CD4-positive, alpha-beta T cell (primary cell): ENCODE results near the gene CYTH3. TPM values are rescaled to one million over a fixed set of nuclear protein-coding genes. Genes with fewer than 3 reads are reported as not detected.

Experiments
- ATAC-seq: fragments of 200-7000 bp; cut with Tn5 transposase; one replicate; pipeline ENCODE4 v1.10.0; 2022; ENCODE audit warnings: mild to moderate bottlenecking; ENCODE audit not compliant: poor library complexity
- CTCF ChIA-PET: fragments of 350-600 bp; sonication (Branson Sonifier 250); formaldehyde crosslinking; loops from one replicate; lab custom pipeline; 2021; ENCODE audit warnings: antibody characterized with exemption, inconsistent platforms; lab: Charles Lee
- POLR2A ChIA-PET: fragments of 350-600 bp; sonication (Branson Sonifier 250); formaldehyde crosslinking; loops from one replicate; lab custom pipeline; 2021; ENCODE audit warnings: antibody characterized with exemption, inconsistent platforms; lab: Charles Lee
- DNase-seq, 14 experiments: peaks; one replicate each; pipeline ENCODE4 v3.0.0-alpha.2; 2013 to 2020; ENCODE audit warnings: mixed read lengths in 2 of 14
- H3K27ac ChIP-seq, 2 donors: one replicate each; pipeline versions ENCODE4 v1.5.1 to v1.7.0; 2013; ENCODE audit warnings: low read length in 2 of 2, low read depth in 1 of 2, mild to moderate bottlenecking in 1 of 2
- H3K27me3 ChIP-seq, 2 experiments: 1 replicate in 1 of 2; 2 replicates in 1 of 2; pipeline versions ENCODE4 v1.6.1 to v1.7.0; 2013; ENCODE audit warnings: low read length in 2 of 2, control low read depth in 1 of 2, mild to moderate bottlenecking in 1 of 2, moderate library complexity in 1 of 2; ENCODE audit not compliant: insufficient read depth in 2 of 2, control insufficient read depth in 1 of 2
- H3K36me3 ChIP-seq: one replicate; pipeline ENCODE4 v1.6.1; 2013; ENCODE audit warnings: low read length, control low read depth; ENCODE audit not compliant: insufficient read depth
- H3K4me1 ChIP-seq: one replicate; pipeline ENCODE4 v1.6.1; 2013; ENCODE audit warnings: low read length, control low read depth; ENCODE audit not compliant: insufficient read depth
- H3K4me3 ChIP-seq: one replicate; pipeline ENCODE4 v1.5.1; 2013; ENCODE audit warnings: mild to moderate bottlenecking, low read length, moderate library complexity
- H3K9me3 ChIP-seq, 2 experiments: 1 replicate in 1 of 2; 2 replicates in 1 of 2; pipeline versions ENCODE4 v1.6.1 to v1.7.0; 2013; ENCODE audit warnings: low read length in 2 of 2, mild to moderate bottlenecking in 2 of 2, control low read depth in 1 of 2, moderate library complexity in 1 of 2; ENCODE audit not compliant: control insufficient read depth in 1 of 2, insufficient read depth in 1 of 2
- H3K27ac Mint-ChIP-seq: one replicate; pipeline ENCODE4 v1.8.0; 2020; ENCODE audit warnings: mixed read lengths
- H3K27me3 Mint-ChIP-seq: one replicate; pipeline ENCODE4 v1.8.0; 2021; ENCODE audit warnings: mixed read lengths
- H3K36me3 Mint-ChIP-seq: one replicate; pipeline ENCODE4 v1.8.0; 2021; ENCODE audit warnings: low read depth, mixed read lengths
- H3K4me1 Mint-ChIP-seq: one replicate; pipeline ENCODE4 v1.8.0; 2021; ENCODE audit warnings: low read depth, mixed read lengths
- H3K4me3 Mint-ChIP-seq: one replicate; pipeline ENCODE4 v1.8.0; 2020; ENCODE audit warnings: mild to moderate bottlenecking, mixed read lengths
- H3K9me3 Mint-ChIP-seq: one replicate; pipeline ENCODE4 v1.8.0; 2020; ENCODE audit warnings: mixed read lengths
- CTCF ChIP-seq: fragments of 200-600 bp; IDR thresholded peaks from one replicate; pipeline ENCODE4 v1.8.0; 2022; ENCODE audit warnings: antibody characterized with exemption, mild to moderate bottlenecking
- intact Hi-C, 2 experiments: fragments of 100-400 bp; cut with DNase I in 1 of 2; cut with micrococcal nuclease in 1 of 2; formaldehyde crosslinking; loops; one replicate each; pipeline versions ENCODE4 v1.15.1 to v1.9.0; 2023 to 2025; cut with DNase I, micrococcal nuclease
- total RNA-seq, 174 experiments: library from RNA in 2 of 174; stranded (reverse) in 2 of 174; gene quantifications; one replicate each; pipeline ENCODE4 v1.2.3 and lab custom pipeline; 2021 to 2026

The CYTH3 gene
- total RNA-seq, 2 experiments from 2014 or later, result 7.6 to 9.1 TPM

GRCh38 chr7:6249043-6249442 is 23.4 kb downstream of the CYTH3 start:
- Histone ChIP-seq H3K36me3 (no peaks in the 10 kb centered on the region), H3K4me3 (no peak overlapping the region), H3K4me1 (no peaks in the 10 kb centered on the region), H3K9me3 (no peaks in the 10 kb centered on the region), H3K27me3 (no peaks in the 10 kb centered on the region), H3K27ac (no peak overlapping the region)
- ATAC-seq (no peak), DNase-seq (no peak)
- TF ChIP-seq CTCF, result no peak
- no peak overlapping the region for H3K27ac Mint-ChIP-seq
- ChIA-PET POLR2A (no interaction called here), CTCF (no interaction called here)
- H3K4me1 Mint-ChIP-seq, result peaks cover 5% of the 10 kb centered on the region
- intact Hi-C loops, result loop anchor here in 1 of 2 experiments (5.0 kb wide), 1 partner anchor 53 kb away; no protein-coding TSS in a partner anchor
- H3K9me3 Mint-ChIP-seq, result no peaks in the 10 kb centered on the region
- H3K36me3 Mint-ChIP-seq, result no peaks in the 10 kb centered on the region
- H3K4me3 Mint-ChIP-seq, result no peak overlapping the region
- H3K27me3 Mint-ChIP-seq, result no peaks in the 10 kb centered on the region

GRCh38 chr7:6248581-6248980 is 23.8 kb downstream of the CYTH3 start:
- H3K27ac Mint-ChIP-seq, result no peak overlapping the region
- POLR2A ChIA-PET, result no interaction called here
- intact Hi-C loops, result loop anchor here in 1 of 2 experiments (5.0 kb wide), 1 partner anchor 54 kb away; no protein-coding TSS in a partner anchor

GRCh38 chr7:6246251-6246917 is 26.0 kb downstream of the CYTH3 start:
- Histone ChIP-seq H3K9me3 (no peaks in the 10 kb centered on the region), H3K27ac (no peak overlapping the region), H3K4me3 (no peak overlapping the region), H3K36me3 (no peaks in the 10 kb centered on the region), H3K4me1 (peaks cover 7% of the 10 kb centered on the region), H3K27me3 (no peaks in the 10 kb centered on the region)
- Mint-ChIP-seq H3K4me1 (no peaks in the 10 kb centered on the region), H3K9me3 (no peaks in the 10 kb centered on the region), H3K4me3 (no peak overlapping the region), H3K27me3 (no peaks in the 10 kb centered on the region), H3K27ac (no peak overlapping the region), H3K36me3 (no peaks in the 10 kb centered on the region)
- no peak for TF ChIP-seq CTCF
- ATAC-seq (no peak), DNase-seq (no peak)
- ChIA-PET CTCF (no interaction called here), POLR2A (no interaction called here)
- intact Hi-C loops, result loop anchor here in 1 of 2 experiments (5.0 kb wide), 1 partner anchor 56 kb away; no protein-coding TSS in a partner anchor

More at GRCh38 chr7:6248581-6248980, 23.8 kb downstream of the CYTH3 start:
- H3K36me3 ChIP-seq, result no peaks in the 10 kb centered on the region
- Mint-ChIP-seq H3K27me3 (no peaks in the 10 kb centered on the region), H3K36me3 (no peaks in the 10 kb centered on the region), H3K4me1 (peaks cover 5% of the 10 kb centered on the region), H3K4me3 (no peak overlapping the region), H3K9me3 (no peaks in the 10 kb centered on the region)
- no peak overlapping the region for H3K4me3 ChIP-seq
- H3K27me3 ChIP-seq, result no peaks in the 10 kb centered on the region
- no peak overlapping the region for H3K27ac ChIP-seq
- DNase-seq (no peak), ATAC-seq (no peak)
- CTCF ChIA-PET, result no interaction called here
- TF ChIP-seq CTCF, result no peak
- H3K4me1 ChIP-seq, result no peaks in the 10 kb centered on the region
- no peaks in the 10 kb centered on the region for H3K9me3 ChIP-seq
